HG03521 (cell line): ENCODE results near the gene RFTN1.

Source experiments
- ATAC-seq: cut with Tn5 transposase; IDR thresholded peaks from one replicate; pipeline ENCODE4 v1.9.1; 2021; ENCODE audit warnings: mild to moderate bottlenecking, moderate library complexity; ENCODE audit not compliant: unreplicated experiment

RFTN1 gene

DNA sequence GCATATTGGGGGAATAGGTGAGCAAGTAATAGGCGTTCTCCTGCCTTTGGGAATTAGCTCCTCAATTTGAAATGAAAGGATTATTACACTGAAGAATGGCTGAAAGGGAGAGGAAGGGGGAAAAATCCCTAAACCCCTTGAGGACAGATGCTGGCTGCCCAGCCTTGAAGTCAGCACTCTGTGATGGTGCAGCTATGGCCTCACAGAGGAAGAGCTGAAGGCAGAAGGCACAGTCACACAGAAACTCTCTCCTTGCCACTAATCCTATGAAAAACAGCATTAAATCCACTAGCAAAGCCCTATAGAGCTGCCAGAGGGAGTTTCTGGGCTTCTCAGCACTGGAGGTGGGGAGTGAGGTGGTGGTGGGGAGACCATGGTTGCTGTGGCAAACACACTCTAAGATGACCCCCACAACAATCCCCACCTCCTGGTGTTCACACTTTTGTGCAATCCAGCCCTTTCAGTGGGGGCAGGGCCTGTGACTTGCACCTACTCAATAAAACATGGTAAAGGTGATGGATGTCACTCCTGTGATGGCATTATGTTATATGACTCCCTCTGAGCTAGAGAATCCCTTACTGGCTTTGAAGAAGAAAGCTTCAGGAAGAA, 101.2 kb downstream of the RFTN1 start:
- ATAC-seq: no peak

DNA sequence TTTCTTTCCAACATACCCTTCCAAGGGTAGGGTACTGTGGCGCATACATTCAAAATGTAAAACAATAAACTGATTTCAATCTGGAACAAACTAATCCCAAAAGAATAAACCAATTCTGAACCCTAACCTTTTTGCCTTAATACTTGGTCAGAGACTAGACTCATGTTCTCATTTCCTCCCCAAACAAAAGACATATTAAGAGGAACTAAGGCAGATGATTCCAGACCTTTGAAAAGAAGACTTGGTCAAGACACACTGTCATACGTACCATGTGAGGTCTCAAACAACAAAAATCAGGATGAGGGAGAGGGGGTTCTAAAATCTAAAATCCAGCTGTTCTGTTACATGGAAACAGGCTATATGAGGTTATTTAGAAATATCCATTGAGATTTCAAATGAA, 102.1 kb downstream of the RFTN1 start:
- no peak for ATAC-seq

DNA sequence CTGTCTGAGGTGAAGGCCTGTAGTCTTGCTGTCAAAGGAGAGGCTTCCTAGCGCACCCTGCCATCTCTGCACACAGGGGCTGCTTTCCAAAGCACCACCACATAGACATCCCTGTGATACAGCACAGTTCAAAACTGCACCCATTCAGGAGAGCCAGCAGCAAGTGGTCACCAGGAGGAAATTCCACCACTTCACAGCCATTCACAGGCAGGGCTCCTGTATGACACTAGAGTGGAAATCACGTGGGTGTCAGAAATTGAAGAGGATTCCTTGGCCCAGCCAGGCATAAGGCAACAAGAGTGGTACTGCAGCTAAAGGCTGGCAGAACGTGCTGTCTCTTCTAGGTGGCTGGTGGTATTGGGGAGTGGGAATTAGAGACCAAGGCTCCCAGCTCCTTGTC, 102.8 kb downstream of the RFTN1 start:
- no peak for ATAC-seq

DNA sequence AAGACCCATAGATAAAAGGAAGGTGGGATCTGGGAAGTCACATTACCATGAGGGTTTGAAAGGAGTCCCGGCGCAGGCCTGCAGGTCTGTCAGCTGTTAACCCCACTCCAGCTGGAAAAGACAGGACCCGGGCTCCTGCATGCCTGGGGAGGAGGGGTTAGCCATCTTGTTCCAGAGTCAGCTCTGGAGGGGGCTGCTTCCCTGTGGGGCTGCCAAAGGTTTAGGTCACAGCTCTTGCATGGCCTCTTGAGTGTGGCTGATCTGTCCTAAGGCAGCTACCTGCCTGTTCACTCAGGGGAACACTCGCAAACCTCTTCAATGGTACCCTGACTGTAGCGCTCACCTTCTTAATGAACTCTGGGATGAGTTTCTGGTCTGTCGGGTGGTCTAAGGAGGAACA, 104.5 kb downstream of the RFTN1 start:
- no peak for ATAC-seq

DNA sequence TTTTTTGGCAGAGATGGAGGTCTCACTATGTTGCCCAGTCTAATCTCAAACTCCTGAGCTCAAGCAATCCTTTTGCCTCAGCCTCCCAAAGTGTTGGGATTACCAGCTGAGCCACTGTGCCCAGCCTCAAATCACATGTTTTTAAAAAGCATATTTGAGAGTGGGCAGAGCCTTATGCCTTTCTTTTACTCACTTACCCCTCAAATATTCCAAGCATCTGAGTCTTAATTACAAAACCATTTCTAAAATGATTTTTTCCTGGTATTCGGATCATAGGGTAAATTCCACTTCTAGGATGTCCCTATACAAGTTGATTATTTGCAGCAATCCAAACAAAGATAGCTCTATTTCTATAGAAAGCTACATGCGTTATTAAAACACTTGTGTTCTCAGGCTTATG, 106.1 kb downstream of the RFTN1 start:
- ATAC-seq: no peak

DNA sequence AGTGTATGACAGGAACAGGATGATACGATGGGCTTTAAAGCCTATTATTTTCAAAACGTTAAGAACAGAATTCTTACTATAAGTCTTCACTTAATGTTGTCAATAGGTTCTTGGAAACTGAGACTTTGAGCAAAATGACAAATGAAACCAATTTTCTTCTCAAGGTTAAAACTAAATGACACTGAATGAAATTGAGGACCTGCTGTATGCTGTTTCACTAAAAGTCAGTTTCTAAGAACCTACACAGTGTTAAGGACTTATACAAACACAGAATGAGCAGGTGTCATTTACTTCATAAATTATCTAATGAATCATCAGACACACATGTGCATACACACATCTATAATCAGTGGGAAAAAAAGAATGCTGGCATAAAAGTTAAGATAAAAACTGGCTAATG, 106.9 kb downstream of the RFTN1 start:
- no peak for ATAC-seq

DNA sequence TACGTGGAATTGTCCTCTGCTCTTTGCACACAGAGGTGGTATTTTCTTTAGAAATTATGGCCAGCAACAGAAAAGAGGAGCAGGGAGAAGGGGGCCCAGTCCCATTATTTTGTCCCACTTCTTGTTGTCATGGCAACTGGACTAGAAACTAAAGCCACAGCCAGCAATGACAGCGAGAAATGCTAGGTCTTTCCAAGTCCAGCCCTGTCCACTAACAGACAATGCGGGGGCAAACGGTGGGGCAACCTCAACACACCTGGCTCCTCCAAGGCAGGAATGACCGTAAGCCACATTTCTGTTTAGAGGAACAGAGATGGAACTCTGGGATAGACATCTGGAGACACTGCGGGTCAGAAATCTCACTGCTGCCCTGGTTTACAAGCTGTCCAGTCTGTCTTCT, 107.3 kb downstream of the RFTN1 start:
- no peak for ATAC-seq

DNA sequence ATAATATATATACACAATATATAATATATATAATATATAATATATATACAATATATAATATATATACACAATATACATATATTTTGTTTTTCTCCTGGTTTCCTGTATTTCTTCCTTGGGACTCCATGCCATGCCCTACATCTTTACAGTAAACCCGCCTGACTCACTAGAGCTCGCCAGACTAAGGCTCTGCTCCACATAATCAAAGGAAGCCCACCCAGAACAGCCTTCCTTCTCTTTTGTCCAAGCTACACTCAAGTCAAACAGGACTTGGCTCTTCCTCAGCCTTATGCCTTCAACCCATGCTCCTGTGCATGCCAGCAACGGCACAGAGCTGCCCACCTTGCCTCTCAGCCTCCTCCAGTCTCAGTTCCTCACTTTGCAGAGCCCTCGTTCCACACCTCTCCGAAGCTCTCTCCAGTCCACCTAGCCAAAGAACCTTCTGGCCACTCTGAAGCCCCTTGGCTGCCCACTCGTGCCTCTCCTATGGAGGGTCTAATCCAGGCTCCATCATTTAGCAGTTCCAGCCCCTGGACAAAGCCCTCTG, 109.1 kb downstream of the RFTN1 start:
- ATAC-seq: no peak

DNA sequence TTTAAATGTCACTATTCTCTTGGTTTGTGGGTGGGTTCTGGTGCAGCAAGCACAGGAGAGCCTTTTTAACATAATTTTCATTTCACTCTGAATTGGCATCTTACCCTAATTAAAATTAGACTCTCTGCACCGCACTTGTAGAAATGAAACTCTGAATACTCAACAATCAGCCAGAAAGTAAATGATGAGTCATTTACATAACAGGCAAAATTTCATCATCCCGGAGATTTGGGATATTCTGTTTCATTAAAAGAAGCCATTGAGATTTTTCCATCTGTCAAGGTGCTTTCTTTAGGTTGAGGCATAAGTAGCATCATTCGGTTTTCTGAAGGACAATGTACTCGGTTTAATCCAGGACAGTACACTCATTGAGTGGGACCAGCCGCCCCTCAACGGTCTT, 111.0 kb downstream of the RFTN1 start:
- ATAC-seq: no peak

DNA sequence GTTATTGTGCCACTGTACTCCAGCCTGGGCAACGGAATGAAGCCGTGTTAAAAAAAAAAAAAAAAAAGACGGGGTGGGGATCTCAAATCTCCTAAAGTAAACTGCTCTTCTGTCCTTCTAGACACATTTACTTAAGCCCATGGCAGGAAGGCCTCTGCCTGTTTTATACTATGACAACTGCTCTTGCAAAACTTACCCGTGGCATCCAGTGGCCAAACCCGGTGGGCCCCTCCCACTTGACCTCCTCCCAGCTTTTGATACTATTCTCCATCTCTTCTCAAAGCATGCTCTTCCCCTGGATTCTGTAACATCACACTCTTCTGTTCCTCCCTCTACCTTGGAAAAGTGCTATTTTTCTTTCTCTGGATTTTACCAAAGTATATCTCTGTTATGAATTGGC, 112.2 kb downstream of the RFTN1 start:
- no peak for ATAC-seq

DNA sequence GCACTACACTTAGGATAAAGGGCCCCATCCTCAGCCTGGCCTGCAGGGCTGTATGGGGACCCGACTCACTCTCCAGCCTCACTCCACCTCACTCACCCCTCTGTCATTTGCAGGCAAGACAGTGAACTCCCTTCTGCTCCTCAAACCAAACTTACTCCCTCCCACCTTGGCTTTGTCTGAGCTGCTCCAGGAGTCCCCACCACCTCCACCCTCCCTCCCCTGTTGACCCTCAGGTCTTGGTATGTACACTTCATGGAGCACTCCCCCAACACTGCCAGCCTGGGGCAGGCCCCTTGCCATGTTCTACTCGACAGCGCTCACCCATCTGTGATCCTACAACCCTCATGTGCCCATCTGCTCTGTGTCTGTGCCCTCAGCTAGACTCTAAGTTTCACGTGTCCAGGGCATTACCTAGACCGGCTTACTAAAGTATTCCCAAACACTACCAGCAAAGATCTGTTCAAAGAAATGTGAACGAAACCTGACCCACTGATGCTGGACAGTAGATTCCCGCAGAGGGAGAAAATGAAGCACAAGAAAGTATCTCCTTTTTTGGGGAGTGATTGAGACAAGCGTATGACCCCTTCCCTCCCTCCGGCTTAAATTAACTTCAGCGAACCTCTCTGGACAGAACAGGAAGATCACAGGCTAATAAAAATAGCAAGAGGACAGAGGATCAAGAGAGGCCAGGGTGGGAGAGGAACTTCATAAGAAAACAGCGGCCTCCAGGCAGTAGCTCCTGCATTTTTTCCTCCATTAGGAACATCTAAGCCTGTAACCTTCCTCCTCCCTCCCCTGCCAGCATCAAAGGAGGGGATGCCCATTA, 113.2 kb downstream of the RFTN1 start:
- no peak for ATAC-seq

DNA sequence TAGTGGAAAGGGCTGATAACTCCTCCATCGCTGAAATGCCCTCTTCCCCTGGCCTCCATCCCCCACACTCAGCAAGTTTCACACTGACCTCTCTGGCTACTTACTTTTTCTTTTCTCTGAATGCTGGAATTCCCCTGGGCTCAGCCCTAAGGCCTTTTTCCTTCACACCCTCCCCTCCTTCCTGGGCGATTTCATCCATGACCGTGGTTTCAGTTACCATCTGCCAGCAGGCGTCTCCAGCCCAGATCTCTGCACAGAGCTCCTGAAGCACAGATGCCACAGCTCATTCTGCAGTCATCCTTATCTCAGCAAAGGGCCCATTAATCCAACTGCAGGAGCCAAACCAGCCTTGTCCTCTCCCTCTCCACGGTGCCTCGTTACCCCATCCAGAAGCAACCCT, 114.0 kb downstream of the RFTN1 start:
- ATAC-seq: no peak

DNA sequence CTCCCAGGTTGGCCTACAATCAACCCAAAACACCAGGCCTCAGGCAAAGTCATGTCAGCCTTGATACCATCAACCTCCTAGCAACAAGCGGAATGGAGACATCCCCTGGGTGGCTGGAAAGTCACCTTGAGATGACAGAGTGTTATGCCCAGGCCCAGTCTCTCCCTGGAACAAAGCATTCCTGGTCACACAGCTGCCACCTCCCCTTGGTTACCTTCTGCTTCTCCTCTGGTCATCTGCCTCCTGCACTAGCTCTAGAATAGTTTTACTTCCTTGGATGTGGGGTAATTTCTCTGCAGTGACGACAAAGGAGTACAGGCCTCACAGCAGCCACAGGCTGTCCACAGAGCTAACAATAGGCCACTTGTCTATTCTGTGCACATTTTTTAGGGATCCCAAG, 114.9 kb downstream of the RFTN1 start:
- no peak for ATAC-seq

DNA sequence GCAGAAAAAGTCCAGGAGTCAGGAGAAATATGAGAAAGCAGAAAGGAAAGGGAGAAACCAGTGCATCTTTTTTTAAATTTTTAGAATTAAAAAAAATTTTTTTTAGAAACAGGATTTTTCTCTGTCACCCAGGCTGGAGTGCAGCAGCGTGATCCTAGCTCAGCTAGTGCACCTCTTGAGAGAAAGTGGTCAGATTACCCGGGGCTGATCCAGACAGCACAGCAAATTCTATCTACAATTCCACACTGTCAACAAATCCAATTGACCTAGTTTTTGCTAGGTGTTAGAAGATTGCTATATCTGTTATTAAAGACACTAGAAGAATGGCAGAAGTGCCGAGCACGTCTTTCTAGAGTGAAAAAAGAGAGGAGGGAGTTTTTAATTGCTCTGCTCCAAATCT, 117.3 kb downstream of the RFTN1 start:
- no peak for ATAC-seq

DNA sequence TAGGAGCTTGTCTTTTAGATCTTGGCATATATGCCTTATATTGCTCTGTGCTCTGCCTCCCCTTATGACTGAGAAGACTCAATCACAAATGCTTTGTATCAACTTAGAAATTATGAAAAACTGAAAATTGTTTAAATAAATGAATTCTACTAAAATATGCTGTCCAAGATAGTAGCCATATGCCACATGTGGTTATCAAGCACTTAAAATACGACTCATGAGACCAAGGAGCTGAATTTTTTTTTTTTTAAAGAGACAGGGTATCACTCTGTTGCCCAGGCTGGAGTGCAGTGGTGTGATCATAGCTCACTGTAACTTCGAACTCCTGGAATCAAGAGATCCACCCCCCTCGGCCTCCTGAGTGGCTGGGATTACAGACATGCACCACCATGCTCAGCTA, 118.3 kb downstream of the RFTN1 start:
- no peak for ATAC-seq

DNA sequence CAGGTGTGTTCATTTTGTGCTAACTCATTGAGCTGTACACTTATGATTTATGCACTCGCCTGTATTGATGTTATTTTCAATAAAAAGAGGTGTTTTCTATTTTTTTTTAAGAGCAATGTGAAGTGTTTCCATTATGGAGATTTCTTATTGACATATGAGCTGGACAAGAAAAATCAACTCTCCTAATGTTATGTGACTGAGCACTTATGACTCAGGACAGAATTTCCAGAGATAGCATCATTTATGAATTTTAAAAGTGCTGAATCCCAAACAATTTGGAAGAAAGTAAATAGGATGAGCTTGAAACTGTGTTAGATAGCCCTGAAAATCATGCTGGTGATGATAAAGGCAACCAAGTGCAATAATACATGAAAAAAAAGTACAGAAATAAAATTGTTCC, 118.9 kb downstream of the RFTN1 start:
- no peak for ATAC-seq

DNA sequence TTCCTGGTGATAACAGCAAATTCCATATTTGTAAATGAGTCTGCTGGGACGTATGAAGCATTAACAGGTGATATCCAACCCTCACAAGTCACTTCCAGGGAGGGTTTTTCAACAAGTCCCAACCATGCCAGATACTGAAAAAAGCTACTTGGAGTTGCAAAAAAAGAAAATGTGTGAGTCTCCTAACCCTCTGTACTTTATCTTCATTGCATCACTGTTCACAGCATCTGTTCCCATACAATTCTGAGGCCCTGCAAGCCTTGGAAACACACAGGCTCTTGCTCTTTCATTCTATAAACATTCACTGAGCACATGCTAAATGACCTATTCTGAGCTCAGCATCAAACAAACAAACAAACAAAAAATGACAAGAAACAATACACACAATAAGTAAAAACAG, 120.8 kb downstream of the RFTN1 start:
- ATAC-seq: no peak

DNA sequence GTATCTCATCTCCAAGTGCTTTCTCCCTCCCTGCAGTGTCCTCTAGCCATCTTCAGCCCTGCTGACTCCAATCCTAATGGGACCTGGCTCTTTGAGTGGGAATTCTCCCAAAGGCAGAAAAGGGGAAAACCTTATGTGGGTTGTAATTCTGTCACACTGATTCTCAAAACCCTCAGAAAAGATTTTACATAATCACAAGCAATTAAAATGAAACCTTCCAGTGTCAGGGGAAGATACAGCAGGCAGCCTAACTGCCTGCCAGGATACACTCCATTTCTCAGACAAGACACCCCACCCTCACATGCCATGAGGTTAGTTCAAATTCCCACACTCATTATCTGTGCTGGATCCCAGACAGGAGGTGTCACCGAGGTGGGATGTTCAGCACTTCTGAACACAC, 121.4 kb downstream of the RFTN1 start:
- ATAC-seq: no peak

DNA sequence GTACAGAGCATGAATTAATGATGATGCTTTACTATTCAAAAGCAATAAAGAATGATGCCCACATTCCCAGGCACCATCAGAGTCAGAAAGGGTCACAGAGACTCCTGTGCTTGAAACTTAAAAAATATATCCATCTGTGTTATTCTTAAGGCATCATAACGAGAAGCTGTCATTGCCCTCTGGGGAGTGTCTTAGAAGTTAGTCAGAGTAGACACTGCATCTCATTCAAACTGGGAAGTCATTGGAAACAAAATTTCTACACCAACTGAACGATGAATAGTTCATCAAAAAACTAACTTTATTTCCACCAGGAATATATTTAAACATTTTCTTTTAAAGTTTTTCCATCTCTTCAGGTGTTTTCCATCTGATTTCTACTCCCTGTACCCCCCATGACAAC, 122.9 kb downstream of the RFTN1 start:
- no peak for ATAC-seq

DNA sequence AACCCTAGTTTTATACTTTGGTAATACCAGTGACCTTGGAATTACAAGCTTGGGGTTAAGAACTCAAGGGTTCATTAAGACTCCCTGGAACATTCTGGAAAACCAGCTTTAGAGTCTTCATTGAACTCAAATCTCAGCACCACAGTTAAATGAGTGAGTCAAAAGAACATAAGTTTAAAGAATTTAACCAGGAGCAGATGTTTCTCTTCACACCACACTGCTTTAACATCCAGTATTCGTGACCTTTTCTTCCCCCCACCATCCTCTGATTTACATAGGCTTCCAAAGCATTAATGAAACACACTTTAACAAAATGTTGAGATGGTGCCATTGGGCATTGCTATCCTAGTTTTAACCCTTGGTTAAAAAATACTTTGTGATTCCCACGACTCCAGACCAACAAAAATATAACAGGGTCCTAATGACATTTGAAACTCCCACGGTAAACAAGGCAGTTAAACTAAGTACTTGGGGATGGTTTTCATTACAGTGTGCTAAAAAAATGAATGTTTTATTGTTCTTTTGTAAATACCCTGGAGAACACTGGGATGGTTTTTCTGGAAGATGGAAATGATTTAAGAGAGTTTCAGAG, 124.6 kb downstream of the RFTN1 start:
- no peak for ATAC-seq

DNA sequence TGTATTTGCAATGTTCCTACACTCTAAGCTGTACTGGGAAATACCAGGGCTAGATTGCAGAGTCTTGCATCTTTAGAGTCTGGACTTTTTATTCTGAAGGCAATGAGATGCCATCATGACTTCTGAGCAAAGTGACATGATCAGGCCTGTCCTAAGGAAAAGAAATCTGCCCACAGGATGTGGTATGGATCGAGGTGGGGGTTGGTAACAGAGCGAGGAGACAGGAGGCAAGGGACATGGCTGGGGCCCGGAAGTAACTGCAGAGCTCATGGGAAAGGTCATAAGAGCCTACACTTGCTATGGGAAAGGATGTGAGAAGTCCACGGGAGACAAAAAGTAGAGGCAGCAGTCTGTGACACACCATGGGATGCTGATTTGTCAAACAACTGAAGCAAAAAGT, 126.9 kb downstream of the RFTN1 start:
- ATAC-seq: no peak

DNA sequence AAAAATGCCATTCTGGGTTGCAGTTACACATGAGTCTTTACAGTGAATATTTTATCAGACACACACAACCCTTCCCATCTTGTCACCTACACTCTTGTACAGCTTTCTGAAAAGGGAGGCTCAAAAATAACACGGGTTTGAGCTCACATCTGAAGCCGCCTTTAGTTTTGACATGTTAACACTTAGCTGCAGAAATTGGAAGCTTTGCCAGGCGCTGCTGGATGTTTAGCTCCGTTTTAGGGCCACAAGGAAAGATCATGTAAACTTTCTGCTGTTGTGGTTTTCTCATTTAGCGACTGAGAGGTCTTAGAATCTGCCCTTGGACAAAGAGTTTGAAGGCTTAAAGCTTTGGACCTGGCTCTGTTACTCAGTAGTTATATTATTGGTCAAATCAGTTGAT, 128.3 kb downstream of the RFTN1 start:
- no peak for ATAC-seq
